Naive thymus-derived CD4-positive, alpha-beta T cell (primary cell): ENCODE data around the gene CUEDC1. TPM values are rescaled to one million over a fixed set of nuclear protein-coding genes. Genes with fewer than 3 reads are reported as not detected.

ENCODE experiments used
- ATAC-seq: fragments of 150-1000 bp; cut with Tn5 transposase; 2 replicates; pipeline ENCODE4 v1.10.0; 2021; ENCODE audit warnings: mild to moderate bottlenecking, moderate library complexity
- CTCF ChIA-PET: fragments of 350-600 bp; sonication (Branson Sonifier 250); formaldehyde crosslinking; loops from one replicate; lab custom pipeline; 2021; ENCODE audit warnings: antibody characterized with exemption; lab: Charles Lee
- POLR2A ChIA-PET: fragments of 350-600 bp; sonication (Branson Sonifier 250); formaldehyde crosslinking; loops from one replicate; lab custom pipeline; 2021; ENCODE audit warnings: antibody characterized with exemption, inconsistent platforms; lab: Charles Lee
- DNase-seq, 9 donors: peaks; one replicate each; pipeline versions ENCODE4 v3.0.0 to v3.0.0-alpha.2; 2020 to 2022; ENCODE audit warnings: mixed read lengths in 1 of 9
- H3K27ac ChIP-seq: one replicate; pipeline ENCODE4 v1.7.0; 2013; ENCODE audit warnings: mild to moderate bottlenecking, low read depth, low read length, moderate library complexity
- H3K27me3 ChIP-seq, 2 donors: one replicate each; pipeline ENCODE4 v1.7.0; 2013; ENCODE audit warnings: low read length in 2 of 2, mild to moderate bottlenecking in 2 of 2, moderate library complexity in 2 of 2; ENCODE audit not compliant: control insufficient read depth in 2 of 2, insufficient read depth in 2 of 2
- H3K36me3 ChIP-seq, 3 experiments: 1 replicate in 2 of 3; 2 replicates in 1 of 3; pipeline ENCODE4 v1.7.0; 2013; ENCODE audit warnings: low read length in 3 of 3, mild to moderate bottlenecking in 3 of 3, moderate library complexity in 1 of 3; ENCODE audit not compliant: insufficient read depth in 3 of 3, control insufficient read depth in 2 of 3
- H3K4me1 ChIP-seq, 2 donors: one replicate each; pipeline ENCODE4 v1.7.0; 2013; ENCODE audit warnings: low read length in 2 of 2, mild to moderate bottlenecking in 2 of 2, moderate library complexity in 1 of 2; ENCODE audit not compliant: control insufficient read depth in 2 of 2, insufficient read depth in 2 of 2
- H3K4me3 ChIP-seq: 2 replicates; pipeline ENCODE4 v1.7.0; 2013; ENCODE audit warnings: mild to moderate bottlenecking, low read length
- H3K9me3 ChIP-seq, 3 experiments: 1 replicate in 2 of 3; 2 replicates in 1 of 3; pipeline ENCODE4 v1.7.0; 2013; ENCODE audit warnings: low read length in 3 of 3; ENCODE audit not compliant: control insufficient read depth in 2 of 3
- H3K27ac Mint-ChIP-seq, 9 donors: one replicate each; pipeline ENCODE4 v1.8.0; 2020 to 2022; ENCODE audit warnings: mixed read lengths in 9 of 9, mild to moderate bottlenecking in 8 of 9, moderate library complexity in 5 of 9, inconsistent platforms in 2 of 9
- H3K27me3 Mint-ChIP-seq, 5 donors: one replicate each; pipeline ENCODE4 v1.8.0; 2021 to 2022; ENCODE audit warnings: mixed read lengths in 5 of 5, mild to moderate bottlenecking in 1 of 5
- H3K36me3 Mint-ChIP-seq, 5 donors: one replicate each; pipeline ENCODE4 v1.8.0; 2020 to 2022; ENCODE audit warnings: mixed read lengths in 5 of 5, mild to moderate bottlenecking in 3 of 5, inconsistent platforms in 1 of 5
- H3K4me1 Mint-ChIP-seq, 7 donors: one replicate each; pipeline ENCODE4 v1.8.0; 2020 to 2022; ENCODE audit warnings: mixed read lengths in 7 of 7, mild to moderate bottlenecking in 3 of 7, inconsistent platforms in 1 of 7
- H3K4me3 Mint-ChIP-seq, 10 donors: one replicate each; pipeline ENCODE4 v1.8.0; 2020 to 2022; ENCODE audit warnings: mild to moderate bottlenecking in 10 of 10, mixed read lengths in 10 of 10, moderate library complexity in 6 of 10, inconsistent platforms in 2 of 10
- H3K9me3 Mint-ChIP-seq, 11 donors: one replicate each; pipeline ENCODE4 v1.8.0; 2020 to 2022; ENCODE audit warnings: mixed read lengths in 11 of 11, mild to moderate bottlenecking in 4 of 11, inconsistent platforms in 1 of 11, moderate library complexity in 1 of 11
- intact Hi-C, 2 donors: fragments of 100-400 bp; cut with micrococcal nuclease; formaldehyde crosslinking; loops; one replicate each; pipeline ENCODE4 v1.15.1; 2023
- polyA plus RNA-seq, 2 donors: library from polyadenylated mRNA; unstranded; fragments of 300-500 nt; fragmentation: Illumina TruSeq; gene quantifications; one replicate each; pipeline ENCODE4 v1.2.3, GENCODE V29; 2021
- total RNA-seq, 6 experiments: library from RNA in 5 of 6; stranded (reverse) in 5 of 6; gene quantifications; 1 replicate in 5 of 6; 2 replicates in 1 of 6; pipeline ENCODE4 v1.2.3 and lab custom pipeline; 2021 to 2026

Gene CUEDC1
- total and polyA plus RNA-seq, 7 experiments from 2014 or later, result 0.10 to 7.7 (median 1.0) TPM; not detected in 2

DNA sequence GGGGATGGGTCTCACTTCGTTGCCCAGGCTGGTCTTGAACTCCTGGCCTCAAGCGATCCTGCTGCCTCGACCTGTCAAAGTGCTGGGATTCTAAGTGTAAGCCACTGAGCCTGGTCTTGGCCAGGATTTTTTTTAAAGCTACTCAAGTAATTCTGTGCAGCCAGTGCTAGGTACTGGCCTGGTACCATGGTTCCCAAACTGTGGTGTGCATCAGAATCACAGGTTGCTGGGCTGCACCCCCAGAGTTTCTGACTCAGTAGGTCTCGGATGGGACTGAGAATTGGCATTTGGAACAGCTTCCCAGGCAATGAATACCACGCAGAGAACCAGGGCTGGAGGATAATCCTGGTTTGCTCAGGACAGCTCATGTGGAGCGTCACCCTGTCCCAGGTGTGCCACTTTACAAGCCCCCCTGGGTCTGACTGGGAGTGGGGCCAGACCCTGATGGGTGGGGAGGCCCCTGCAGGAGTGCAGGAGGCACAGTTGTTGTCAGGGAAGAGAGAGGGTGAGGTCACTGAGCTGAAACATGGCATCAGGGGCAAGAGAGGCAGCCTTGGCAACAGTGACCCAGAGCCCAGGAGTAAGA is 94.7 kb downstream of the CUEDC1 start:
- ChIA-PET POLR2A (interaction anchor here (0.7 to 1.8 kb wide), 6 partner anchors 10 to 244 kb away, joined by 3 to 16 read pairs (median 4); partner anchors contain the start of gene MRPS23), CTCF (interaction anchor here (0.6 to 7.4 kb wide), 9 partner anchors 8 to 1174 kb away, joined by 3 to 46 read pairs (median 4); partner anchors contain the start of gene MRPS23)
- Histone ChIP-seq H3K4me3 (peak overlapping the region; percentile 60), H3K4me1 (peaks cover 0 to 7% of the 10 kb centered on the region in 2 donors), H3K36me3 (no peaks in the 10 kb centered on the region), H3K27ac (no peak overlapping the region), H3K27me3 (peaks cover 0 to 4% of the 10 kb centered on the region in 2 donors), H3K9me3 (no peaks in the 10 kb centered on the region)
- ATAC-seq (no peak), DNase-seq (no peak)
- H3K4me3 Mint-ChIP-seq, result peak overlapping the region; percentile 83 to 89 (median 86)
- H3K27ac Mint-ChIP-seq, result no peak overlapping the region
- H3K27me3 Mint-ChIP-seq, result peaks cover 0 to 45% (median 12%) of the 10 kb centered on the region in 5 donors
- H3K36me3 Mint-ChIP-seq, result peaks cover 0 to 2% (median 0%) of the 10 kb centered on the region in 5 donors
- H3K9me3 Mint-ChIP-seq, result no peaks in the 10 kb centered on the region
- intact Hi-C loops, result no loop called here
- peaks cover 9 to 16% (median 13%) of the 10 kb centered on the region in 7 donors for H3K4me1 Mint-ChIP-seq

DNA sequence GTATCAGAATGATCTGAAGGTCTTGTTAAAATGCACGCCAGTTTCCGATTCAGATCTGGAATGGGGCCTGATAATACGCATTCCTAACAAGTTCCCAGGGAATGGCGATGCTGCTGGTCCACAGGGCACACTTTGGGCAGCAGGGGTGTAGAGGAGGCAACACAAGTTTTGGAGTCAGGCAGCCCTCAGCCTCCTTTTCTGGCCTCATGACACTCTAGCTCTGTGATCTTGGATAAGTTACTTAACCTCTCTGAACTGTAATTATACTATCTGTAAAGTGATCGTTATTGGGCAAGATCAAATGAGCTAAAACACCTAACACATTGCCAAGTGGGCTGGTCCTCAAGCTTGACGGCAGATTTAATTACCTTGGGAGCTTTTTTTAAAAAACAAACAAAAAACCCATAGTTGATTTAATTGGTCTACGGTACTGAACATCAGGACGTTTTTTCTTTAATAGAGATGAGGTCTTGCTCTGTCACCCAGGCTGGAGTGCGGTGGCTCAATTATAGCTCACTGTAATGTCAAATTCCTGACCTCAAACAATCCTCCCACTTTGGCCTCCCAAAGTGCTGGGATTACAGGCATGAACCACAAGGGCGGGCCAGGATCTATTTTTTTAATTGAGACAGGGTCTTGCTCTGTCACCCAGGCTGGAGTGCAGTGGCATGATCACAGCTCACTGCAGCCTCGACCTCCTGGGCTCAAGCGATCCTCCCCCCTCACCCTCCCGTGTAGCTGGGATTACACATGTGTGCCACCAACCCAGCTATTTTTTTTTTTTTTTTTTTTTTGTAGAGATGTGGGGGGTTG is 95.4 kb downstream of the CUEDC1 start:
- Histone ChIP-seq H3K4me1 (peaks cover 0 to 7% of the 10 kb centered on the region in 2 donors), H3K9me3 (no peaks in the 10 kb centered on the region), H3K27me3 (peaks cover 0 to 4% of the 10 kb centered on the region in 2 donors), H3K27ac (no peak overlapping the region), H3K4me3 (no peak overlapping the region), H3K36me3 (no peaks in the 10 kb centered on the region)
- Mint-ChIP-seq H3K4me1 (peaks cover 9 to 16% (median 13%) of the 10 kb centered on the region in 7 donors), H3K9me3 (no peaks in the 10 kb centered on the region), H3K27ac (peak overlapping the region in 1 of 9 donors; percentile 46), H3K4me3 (peak overlapping the region in 1 of 10 donors; percentile 49), H3K36me3 (peaks cover 0 to 2% (median 0%) of the 10 kb centered on the region in 5 donors), H3K27me3 (peaks cover 0 to 45% (median 12%) of the 10 kb centered on the region in 5 donors)
- ChIA-PET CTCF (interaction anchor here (0.6 to 7.4 kb wide), 10 partner anchors 7 to 1175 kb away, joined by 3 to 46 read pairs (median 4); no protein-coding TSS in a partner anchor), POLR2A (interaction anchor here (0.7 to 1.9 kb wide), 7 partner anchors 10 to 245 kb away, joined by 3 to 7 read pairs (median 3); partner anchors contain the start of gene MRPS23)
- ATAC-seq, result no peak
- intact Hi-C loops, result loop anchor here in 1 of 2 donors (10.0 kb wide), 2 partner anchors 315 to 1025 kb away; partner anchors contain the start of genes C17orf67 and DGKE
- DNase-seq, result no peak

DNA sequence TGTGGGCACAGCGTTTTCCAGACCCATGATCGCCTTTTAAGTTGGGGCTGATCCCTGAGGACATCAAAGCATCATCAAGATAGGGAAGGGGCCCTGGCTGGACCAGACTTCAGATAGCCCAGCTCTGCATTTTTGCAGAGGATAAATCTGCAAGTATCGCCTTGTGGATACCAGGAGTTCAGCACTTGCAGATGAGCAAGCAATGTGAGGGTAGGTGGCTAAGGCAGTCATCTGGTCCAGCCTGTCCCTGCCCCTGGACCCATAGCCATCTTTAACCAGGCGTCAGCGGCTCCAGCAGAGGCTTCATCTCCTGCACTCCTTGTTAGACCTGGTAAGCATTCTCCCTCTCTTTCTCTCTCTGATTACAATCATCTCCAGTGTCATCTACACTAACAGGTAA is 96.4 kb downstream of the CUEDC1 start:
- ChIA-PET CTCF (interaction anchor here (0.6 to 7.4 kb wide), 10 partner anchors 8 to 254 kb away, joined by 3 to 46 read pairs (median 4); no protein-coding TSS in a partner anchor), POLR2A (interaction anchor here (0.6 to 1.9 kb wide), 5 partner anchors 9 to 143 kb away, joined by 3 to 7 read pairs (median 3); partner anchors contain the start of gene MRPS23)
- Mint-ChIP-seq H3K36me3 (peaks cover 0 to 2% (median 0%) of the 10 kb centered on the region in 5 donors), H3K9me3 (no peaks in the 10 kb centered on the region), H3K27ac (no peak overlapping the region), H3K4me1 (peaks cover 9 to 15% (median 13%) of the 10 kb centered on the region in 7 donors), H3K4me3 (no peak overlapping the region), H3K27me3 (peaks cover 0 to 39% (median 12%) of the 10 kb centered on the region in 5 donors)
- H3K27me3 ChIP-seq, result peaks cover 0 to 4% of the 10 kb centered on the region in 2 donors
- no peaks in the 10 kb centered on the region for H3K9me3 ChIP-seq
- no peak overlapping the region for H3K27ac ChIP-seq
- H3K4me3 ChIP-seq, result no peak overlapping the region
- H3K4me1 ChIP-seq, result peaks cover 0 to 7% of the 10 kb centered on the region in 2 donors
- intact Hi-C loops, result loop anchor here (1.0 to 10.0 kb wide), 6 partner anchors 33 to 1024 kb away; partner anchors contain the start of genes C17orf67 (in 1 of the 2) and DGKE (in 1 of the 2)
- ATAC-seq, result no peak
- no peaks in the 10 kb centered on the region for H3K36me3 ChIP-seq
- no peak for DNase-seq

DNA sequence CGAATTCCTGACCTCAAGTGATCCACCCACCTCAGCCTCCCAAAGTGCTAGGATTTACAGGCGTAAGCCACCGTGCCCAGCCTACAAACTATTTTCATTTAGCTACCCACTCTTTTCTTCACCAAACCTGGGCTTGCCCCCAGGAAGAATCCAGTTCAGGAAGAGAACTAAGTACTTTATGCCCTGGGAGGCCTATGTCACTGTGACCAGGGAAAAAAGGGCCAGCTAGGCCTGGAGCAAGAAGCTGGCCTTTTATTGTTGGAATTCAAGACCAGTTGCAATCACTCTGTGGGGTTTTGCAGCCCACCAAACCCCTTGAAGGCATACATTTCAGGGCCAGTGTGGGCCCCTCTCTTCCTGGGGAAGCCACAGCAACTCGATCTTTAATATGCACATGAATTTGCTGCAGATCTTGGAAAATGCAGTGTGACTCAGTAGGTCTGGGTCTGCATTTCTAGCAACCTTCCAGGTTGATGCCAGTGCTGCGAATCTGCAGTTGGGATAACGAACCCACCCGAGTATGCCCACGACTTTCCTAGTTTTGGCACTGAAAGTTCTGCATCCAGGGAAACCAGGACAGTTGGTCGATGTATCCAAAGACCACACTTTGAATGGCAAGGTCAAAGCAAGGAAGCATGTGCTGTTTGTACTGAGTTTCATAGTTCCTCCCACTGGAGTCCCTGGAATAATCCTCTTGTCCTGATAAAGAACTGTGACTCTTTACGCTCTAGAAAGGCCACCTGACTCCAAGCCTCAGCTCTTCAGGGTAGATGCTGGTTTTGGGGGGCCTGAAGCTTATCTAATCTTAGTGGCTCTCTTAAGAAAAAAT is 98.2 kb downstream of the CUEDC1 start:
- CTCF ChIA-PET, result interaction anchor here (0.7 to 7.4 kb wide), 8 partner anchors 23 to 260 kb away, joined by 3 to 46 read pairs (median 4); no protein-coding TSS in a partner anchor
- intact Hi-C loops, result loop anchor here in 1 of 2 donors (10.0 kb wide), 2 partner anchors 318 to 1022 kb away; partner anchors contain the start of genes C17orf67 and DGKE
- DNase-seq, result no peak

DNA sequence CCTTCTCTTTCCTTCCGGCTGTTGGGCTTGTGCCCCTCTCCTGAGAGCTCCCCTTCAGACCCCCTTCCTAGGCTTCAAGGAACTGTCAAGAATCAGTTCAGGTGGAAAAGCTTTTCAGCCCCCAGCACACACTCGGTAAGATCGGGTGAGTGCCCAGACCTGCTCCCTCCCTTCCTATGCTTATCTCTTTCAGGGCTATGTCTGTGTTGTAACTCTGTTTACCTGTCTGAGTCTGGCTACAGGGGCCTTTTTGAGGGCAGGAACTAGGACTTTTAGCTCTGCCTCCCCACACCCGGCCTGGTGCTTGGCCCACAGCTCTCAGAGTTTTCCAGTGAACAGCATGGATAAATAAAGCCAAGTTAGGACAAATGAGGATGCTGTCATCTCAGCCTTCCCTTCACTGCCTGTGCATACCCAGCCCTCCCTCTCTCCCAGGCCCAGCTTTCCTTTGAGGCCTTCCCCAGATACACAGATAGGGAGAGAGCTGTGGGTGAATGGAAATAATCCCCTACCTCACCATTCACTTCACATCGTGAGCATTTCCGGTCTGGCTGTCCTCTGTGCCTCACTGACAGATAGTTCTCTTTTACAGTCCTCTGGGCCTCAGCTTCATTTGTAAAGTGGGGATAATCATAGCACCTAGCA is 99.7 kb downstream of the CUEDC1 start:
- Histone ChIP-seq H3K4me1 (peaks cover 8 to 19% of the 10 kb centered on the region in 2 donors), H3K27me3 (peaks cover 0 to 4% of the 10 kb centered on the region in 2 donors), H3K36me3 (no peaks in the 10 kb centered on the region), H3K4me3 (no peak overlapping the region), H3K27ac (no peak overlapping the region), H3K9me3 (no peaks in the 10 kb centered on the region)
- H3K4me3 Mint-ChIP-seq, result no peak overlapping the region
- DNase-seq, result no peak
- ChIA-PET CTCF (interaction anchor here (0.6 to 7.4 kb wide), 6 partner anchors 141 to 894 kb away, joined by 3 to 46 read pairs (median 4); no protein-coding TSS in a partner anchor), POLR2A (no interaction called here)
- H3K9me3 Mint-ChIP-seq, result no peaks in the 10 kb centered on the region
- intact Hi-C loops, result loop anchor here in 1 of 2 donors (10.0 kb wide), 2 partner anchors 319 to 1021 kb away; partner anchors contain the start of genes C17orf67 and DGKE
- H3K27ac Mint-ChIP-seq, result no peak overlapping the region
- no peak for ATAC-seq
- H3K36me3 Mint-ChIP-seq, result peaks cover 0 to 1% (median 0%) of the 10 kb centered on the region in 5 donors
- peaks cover 0 to 13% (median 3%) of the 10 kb centered on the region in 5 donors for H3K27me3 Mint-ChIP-seq
- H3K4me1 Mint-ChIP-seq, result peaks cover 10 to 26% (median 21%) of the 10 kb centered on the region in 7 donors

More for the DNA sequence above, 98.2 kb downstream of the CUEDC1 start:
- Histone ChIP-seq H3K4me3 (no peak overlapping the region), H3K9me3 (no peaks in the 10 kb centered on the region), H3K27me3 (peaks cover 0 to 4% of the 10 kb centered on the region in 2 donors), H3K27ac (no peak overlapping the region), H3K36me3 (no peaks in the 10 kb centered on the region), H3K4me1 (peaks cover 0 to 12% of the 10 kb centered on the region in 2 donors)
- peaks cover 0 to 22% (median 11%) of the 10 kb centered on the region in 5 donors for H3K27me3 Mint-ChIP-seq
- H3K27ac Mint-ChIP-seq, result no peak overlapping the region
- H3K4me3 Mint-ChIP-seq, result no peak overlapping the region
- POLR2A ChIA-PET, result no interaction called here
- ATAC-seq, result no peak
- peaks cover 0 to 2% (median 0%) of the 10 kb centered on the region in 5 donors for H3K36me3 Mint-ChIP-seq
- H3K4me1 Mint-ChIP-seq, result peaks cover 11 to 20% (median 16%) of the 10 kb centered on the region in 7 donors
- no peaks in the 10 kb centered on the region for H3K9me3 Mint-ChIP-seq
